HAP-1 (cell line): Measurements from ENCODE around the gene SLC8A1.

Experiments
- DNase-seq, 2 experiments: peaks; one replicate each; pipeline ENCODE4 v3.0.0-alpha.2; 2016 to 2020; ENCODE audit warnings: low spot score in 2 of 2
- H3K27me3 ChIP-seq: fragments of 250-450 bp; sonication (Bioruptor Pico); 2 replicates; pipeline ENCODE4 v1.5.1; 2020; ENCODE audit warnings: low read depth, mild to moderate bottlenecking, moderate library complexity
- H3K36me3 ChIP-seq: fragments of 250-450 bp; sonication (Bioruptor Pico); replicated peaks from 2 replicates; pipeline ENCODE4 v1.5.1; 2020; ENCODE audit warnings: mild to moderate bottlenecking
- H3K4me1 ChIP-seq: fragments of 250-450 bp; sonication (Bioruptor Pico); 2 replicates; pipeline ENCODE4 v1.5.1; 2020; ENCODE audit warnings: mild to moderate bottlenecking
- H3K4me3 ChIP-seq: fragments of 250-450 bp; sonication (Bioruptor Pico); 2 replicates; pipeline ENCODE4 v1.5.1; 2020; ENCODE audit warnings: mild to moderate bottlenecking, moderate library complexity
- H3K9me3 ChIP-seq: fragments of 250-450 bp; sonication (Bioruptor Pico); 2 replicates; pipeline ENCODE4 v1.5.1; 2020; ENCODE audit warnings: mild to moderate bottlenecking, moderate library complexity
- in situ Hi-C: fragments of 300-500 bp; cut with MboI; formaldehyde crosslinking; loops from 3 replicates; pipeline ENCODE4 v1.14.3; 2020; ENCODE audit warnings: low sequenced_read_pairs, inconsistent platforms, mixed read lengths

The SLC8A1 gene

GRCh38 chr2:40380041-40380440 lies 71.8 kb downstream of the SLC8A1 start:
- Histone ChIP-seq H3K27me3 (no peaks in the 10 kb centered on the region), H3K36me3 (no peaks in the 10 kb centered on the region), H3K9me3 (no peaks in the 10 kb centered on the region), H3K4me3 (no peak overlapping the region), H3K4me1 (no peaks in the 10 kb centered on the region)
- in situ Hi-C loops, result no loop called here
- DNase-seq, result no peak

- in situ Hi-C loops, result no loop called here
- Histone ChIP-seq H3K9me3 (no peaks in the 10 kb centered on the region), H3K4me3 (no peak overlapping the region), H3K4me1 (peaks cover 9% of the 10 kb centered on the region), H3K27me3 (no peaks in the 10 kb centered on the region), H3K36me3 (no peaks in the 10 kb centered on the region)
- no peak for DNase-seq
Observed at GRCh38 chr2:40374543-40375240, 77.2 kb downstream of the SLC8A1 start.

GRCh38 chr2:40373111-40373510 lies 78.8 kb downstream of the SLC8A1 start:
- H3K27me3 ChIP-seq, result no peaks in the 10 kb centered on the region
- no peak for DNase-seq
- H3K36me3 ChIP-seq, result no peaks in the 10 kb centered on the region
- H3K4me1 ChIP-seq, result peaks cover 13% of the 10 kb centered on the region
- H3K9me3 ChIP-seq, result no peaks in the 10 kb centered on the region
- no peak overlapping the region for H3K4me3 ChIP-seq
- in situ Hi-C loops, result no loop called here

- in situ Hi-C loops, result no loop called here
- DNase-seq, result no peak
- H3K36me3 ChIP-seq, result no peaks in the 10 kb centered on the region
Observed at GRCh38 chr2:40372283-40372985, 79.5 kb downstream of the SLC8A1 start.

GRCh38 chr2:40371525-40372282 lies 80.2 kb downstream of the SLC8A1 start:
- Histone ChIP-seq H3K4me3 (no peak overlapping the region), H3K27me3 (no peaks in the 10 kb centered on the region), H3K36me3 (no peaks in the 10 kb centered on the region), H3K4me1 (peaks cover 15% of the 10 kb centered on the region), H3K9me3 (no peaks in the 10 kb centered on the region)
- in situ Hi-C loops, result no loop called here
- DNase-seq, result peak in 1 of 2 experiments; percentile 13

More at GRCh38 chr2:40372283-40372985, 79.5 kb downstream of the SLC8A1 start:
- no peaks in the 10 kb centered on the region for H3K9me3 ChIP-seq
- H3K4me1 ChIP-seq, result peaks cover 13% of the 10 kb centered on the region
- no peak overlapping the region for H3K4me3 ChIP-seq
- H3K27me3 ChIP-seq, result no peaks in the 10 kb centered on the region

GRCh38 chr2:40370007-40370395 lies 81.9 kb downstream of the SLC8A1 start:
- Histone ChIP-seq H3K4me1 (peaks cover 16% of the 10 kb centered on the region), H3K36me3 (no peaks in the 10 kb centered on the region), H3K9me3 (no peaks in the 10 kb centered on the region), H3K27me3 (no peaks in the 10 kb centered on the region), H3K4me3 (no peak overlapping the region)
- in situ Hi-C loops, result no loop called here
- no peak for DNase-seq

- Histone ChIP-seq H3K27me3 (no peaks in the 10 kb centered on the region), H3K4me1 (peaks cover 16% of the 10 kb centered on the region), H3K9me3 (no peaks in the 10 kb centered on the region), H3K4me3 (no peak overlapping the region), H3K36me3 (no peaks in the 10 kb centered on the region)
- DNase-seq, result peak in 1 of 2 experiments; percentile 15
- in situ Hi-C loops, result no loop called here
Observed at GRCh38 chr2:40369267-40370006, 82.5 kb downstream of the SLC8A1 start.

- no peaks in the 10 kb centered on the region for H3K36me3 ChIP-seq
- in situ Hi-C loops, result no loop called here
- no peaks in the 10 kb centered on the region for H3K9me3 ChIP-seq
- no peak for DNase-seq
- H3K27me3 ChIP-seq, result no peaks in the 10 kb centered on the region
- H3K4me1 ChIP-seq, result peaks cover 24% of the 10 kb centered on the region
- no peak overlapping the region for H3K4me3 ChIP-seq
Observed at GRCh38 chr2:40367652-40368051, 84.2 kb downstream of the SLC8A1 start.

- Histone ChIP-seq H3K36me3 (no peaks in the 10 kb centered on the region), H3K4me3 (no peak overlapping the region), H3K4me1 (peaks cover 18% of the 10 kb centered on the region), H3K9me3 (no peaks in the 10 kb centered on the region), H3K27me3 (no peaks in the 10 kb centered on the region)
- DNase-seq, result no peak
- in situ Hi-C loops, result no loop called here
Observed at GRCh38 chr2:40367032-40367431, 84.9 kb downstream of the SLC8A1 start.

GRCh38 chr2:40364151-40364874 lies 87.6 kb downstream of the SLC8A1 start:
- H3K36me3 ChIP-seq, result no peaks in the 10 kb centered on the region
- peaks cover 13% of the 10 kb centered on the region for H3K4me1 ChIP-seq
- no peaks in the 10 kb centered on the region for H3K27me3 ChIP-seq
- DNase-seq, result no peak
- no peaks in the 10 kb centered on the region for H3K9me3 ChIP-seq
- no peak overlapping the region for H3K4me3 ChIP-seq
- in situ Hi-C loops, result no loop called here

- no peak for DNase-seq
- in situ Hi-C loops, result no loop called here
- H3K27me3 ChIP-seq, result no peaks in the 10 kb centered on the region
Observed at GRCh38 chr2:40363631-40364030, 88.3 kb downstream of the SLC8A1 start.

GRCh38 chr2:40363231-40363630 lies 88.7 kb downstream of the SLC8A1 start:
- H3K4me3 ChIP-seq, result no peak overlapping the region

More at GRCh38 chr2:40363631-40364030, 88.3 kb downstream of the SLC8A1 start:
- Histone ChIP-seq H3K4me3 (no peak overlapping the region), H3K9me3 (no peaks in the 10 kb centered on the region), H3K4me1 (peaks cover 11% of the 10 kb centered on the region; the same call in 1 of the 2 replicates), H3K36me3 (no peaks in the 10 kb centered on the region)

GRCh38 chr2:40361478-40361877 lies 90.4 kb downstream of the SLC8A1 start:
- DNase-seq, result no peak
- Histone ChIP-seq H3K9me3 (no peaks in the 10 kb centered on the region), H3K4me1 (peaks cover 8% of the 10 kb centered on the region; the same call in 1 of the 2 replicates), H3K27me3 (no peaks in the 10 kb centered on the region), H3K36me3 (no peaks in the 10 kb centered on the region), H3K4me3 (no peak overlapping the region)
- in situ Hi-C loops, result no loop called here

More at GRCh38 chr2:40363231-40363630, 88.7 kb downstream of the SLC8A1 start:
- in situ Hi-C loops, result no loop called here
- H3K9me3 ChIP-seq, result no peaks in the 10 kb centered on the region
- H3K27me3 ChIP-seq, result no peaks in the 10 kb centered on the region
- DNase-seq, result no peak
- peaks cover 11% of the 10 kb centered on the region; the same call in 1 of the 2 replicates for H3K4me1 ChIP-seq
- H3K36me3 ChIP-seq, result no peaks in the 10 kb centered on the region
